C4-2B (cell line): ENCODE results near the gene DENND1A.

Experiments
- H3K27ac ChIP-seq: fragments of 450-650 bp; 2 replicates; pipeline ENCODE4 v1.5.1; 2017
- CTCF ChIP-seq: fragments of 450-650 bp; conservative IDR thresholded peaks from 2 replicates; pipeline ENCODE4 v1.5.1; 2017; ENCODE audit warnings: mild to moderate bottlenecking
- ZFX ChIP-seq: fragments of 450-650 bp; IDR thresholded peaks from 2 replicates; pipeline ENCODE4 v1.6.1; 2017

DENND1A gene

GRCh38 chr9:123523001-123523400, 406.9 kb downstream of the DENND1A start:
- TF ChIP-seq CTCF (no peak), ZFX (no peak)
- no peak overlapping the region for H3K27ac ChIP-seq

DNA sequence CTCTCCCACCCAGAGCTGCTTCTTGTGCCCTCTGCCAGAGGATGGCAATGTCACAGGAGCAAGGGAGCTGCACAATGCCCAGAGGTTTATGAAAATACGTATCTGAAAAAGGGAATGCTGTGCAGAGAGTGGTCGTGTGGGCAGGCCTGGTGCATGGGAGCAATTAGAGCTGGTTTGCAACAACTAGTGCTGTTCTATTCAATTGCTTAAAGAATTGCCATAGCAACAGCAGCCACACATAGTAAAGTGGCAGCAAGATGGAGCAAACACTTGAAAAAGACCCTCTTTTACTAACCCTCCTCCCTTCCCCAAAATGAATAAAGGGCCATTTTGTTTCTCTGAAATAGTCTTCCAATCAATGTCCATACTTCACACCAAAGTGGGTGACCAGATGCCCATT, 407.7 kb downstream of the DENND1A start:
- no peak overlapping the region for H3K27ac ChIP-seq
- no peak for TF ChIP-seq ZFX

- TF ChIP-seq CTCF = no peak
- TF ChIP-seq ZFX = no peak
- H3K27ac ChIP-seq = no peak overlapping the region
Observed at GRCh38 chr9:123518338-123518737, 411.6 kb downstream of the DENND1A start.

GRCh38 chr9:123517512-123517911, 412.4 kb downstream of the DENND1A start:
- TF ChIP-seq ZFX (no peak), CTCF (no peak)
- no peak overlapping the region for H3K27ac ChIP-seq

DNA sequence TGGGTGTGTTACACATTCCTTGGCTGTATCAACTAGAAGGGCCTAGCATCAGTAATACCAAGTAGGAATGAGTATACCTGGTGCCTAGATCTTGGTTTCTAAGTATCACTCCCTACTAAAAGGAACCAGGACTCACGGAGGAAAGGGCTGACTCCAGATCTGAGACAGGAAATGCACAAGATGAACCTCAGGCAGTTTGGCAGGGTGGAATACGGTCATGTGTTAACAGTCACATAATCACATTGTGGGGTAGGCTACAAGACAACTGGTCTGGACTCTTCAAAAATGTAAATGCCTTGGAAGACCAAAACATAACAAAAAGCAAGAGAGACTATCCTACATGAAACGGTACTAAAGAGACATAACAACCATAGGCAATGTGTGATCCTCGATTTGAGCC, 415.2 kb downstream of the DENND1A start:
- no peak for TF ChIP-seq ZFX
- TF ChIP-seq CTCF = no peak
- no peak overlapping the region for H3K27ac ChIP-seq

DNA sequence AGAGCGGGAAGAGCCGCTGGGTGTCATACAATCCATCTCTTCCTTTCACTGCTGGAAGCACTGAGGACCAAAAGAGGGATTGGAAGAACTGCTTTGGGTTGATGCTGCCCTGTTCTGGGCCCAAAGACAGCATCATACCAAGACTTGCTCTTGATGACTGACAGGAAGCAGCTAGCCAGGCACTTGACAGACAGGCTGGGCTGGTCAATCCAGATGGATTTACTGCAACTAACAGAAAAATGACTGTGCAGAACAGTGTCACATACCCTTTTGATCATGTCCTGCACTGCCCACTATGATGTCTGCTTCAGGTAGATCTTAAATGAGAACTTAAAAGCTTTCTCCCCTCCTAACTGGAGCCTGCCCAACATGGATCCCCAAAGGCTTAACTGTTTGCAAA, 416.4 kb downstream of the DENND1A start:
- TF ChIP-seq ZFX (no peak), CTCF (no peak)
- H3K27ac ChIP-seq = no peak overlapping the region

DNA sequence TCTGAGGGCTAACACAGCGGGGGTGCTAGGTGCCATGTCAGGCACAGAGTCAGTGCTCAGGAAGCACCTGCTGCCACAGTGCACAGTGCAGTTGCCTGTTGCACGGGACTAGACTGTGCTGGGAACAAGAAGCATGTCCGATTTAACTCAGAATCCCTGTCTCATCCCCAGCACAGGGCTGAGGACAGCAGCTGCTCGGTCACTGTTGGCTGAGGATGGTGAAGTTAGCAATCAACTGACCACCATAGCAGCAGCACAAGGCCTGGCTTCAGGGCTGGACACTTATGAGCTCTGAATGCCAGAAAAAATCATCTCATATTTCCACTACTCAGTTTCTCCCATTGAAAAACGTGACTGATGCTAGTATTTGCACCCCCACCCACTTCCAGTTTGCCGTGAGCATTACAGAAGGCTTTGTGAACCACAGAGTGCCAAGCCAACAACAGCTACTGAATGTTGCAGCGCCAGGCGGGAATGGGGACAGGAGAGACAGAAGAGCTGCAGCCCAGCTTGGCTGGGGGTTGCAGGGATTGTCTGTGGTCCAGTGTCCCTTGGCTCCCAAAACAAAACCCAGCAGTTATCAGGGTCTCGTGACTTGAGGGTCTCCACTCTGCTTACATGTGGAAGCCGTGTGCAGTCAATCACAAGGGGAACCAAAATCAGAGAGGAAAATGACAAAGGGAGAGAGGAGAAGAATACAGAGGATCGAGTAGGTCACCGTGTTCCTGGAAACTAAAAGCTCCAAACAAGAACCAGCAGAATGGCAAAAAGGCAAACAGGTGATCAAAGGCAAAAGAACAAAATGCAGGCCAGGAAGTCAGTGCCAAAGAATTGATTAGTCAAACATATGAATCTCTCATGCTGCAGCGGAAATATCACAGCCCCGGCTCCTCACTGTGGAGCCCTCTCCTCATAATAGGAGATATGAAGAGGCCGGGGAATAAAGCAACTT, 418.3 kb downstream of the DENND1A start:
- H3K27ac ChIP-seq = no peak overlapping the region
- no peak for TF ChIP-seq ZFX
- TF ChIP-seq CTCF = no peak

DNA sequence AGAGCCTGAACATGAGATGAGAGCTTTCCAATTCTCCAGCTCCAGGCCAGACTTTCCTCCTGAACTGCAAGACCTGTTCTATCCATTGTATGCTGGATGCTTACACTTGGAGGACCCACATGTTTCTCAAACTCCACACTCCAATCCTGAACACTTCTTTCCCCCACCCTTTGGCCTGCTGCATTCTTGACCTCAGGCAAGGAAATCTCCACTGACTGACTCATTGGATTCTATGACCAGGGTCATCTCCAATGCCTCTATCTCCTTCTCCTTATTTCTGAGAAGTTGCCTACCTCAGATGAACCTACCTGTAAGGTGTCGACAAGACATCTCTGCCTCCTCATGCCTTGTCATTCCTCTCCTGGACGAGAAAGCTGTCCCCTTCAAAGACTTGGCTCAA, 420.3 kb downstream of the DENND1A start:
- no peak overlapping the region for H3K27ac ChIP-seq
- no peak for TF ChIP-seq CTCF
- TF ChIP-seq ZFX = no peak
